ENCODE results near the gene ATP11C. TPM values are rescaled to one million over a fixed set of nuclear protein-coding genes. Genes with fewer than 3 reads are reported as not detected.

ATP11C gene
- total and polyA plus RNA-seq, 2 experiments from 2014 or later: 8.5 to 22.3 TPM

DNA sequence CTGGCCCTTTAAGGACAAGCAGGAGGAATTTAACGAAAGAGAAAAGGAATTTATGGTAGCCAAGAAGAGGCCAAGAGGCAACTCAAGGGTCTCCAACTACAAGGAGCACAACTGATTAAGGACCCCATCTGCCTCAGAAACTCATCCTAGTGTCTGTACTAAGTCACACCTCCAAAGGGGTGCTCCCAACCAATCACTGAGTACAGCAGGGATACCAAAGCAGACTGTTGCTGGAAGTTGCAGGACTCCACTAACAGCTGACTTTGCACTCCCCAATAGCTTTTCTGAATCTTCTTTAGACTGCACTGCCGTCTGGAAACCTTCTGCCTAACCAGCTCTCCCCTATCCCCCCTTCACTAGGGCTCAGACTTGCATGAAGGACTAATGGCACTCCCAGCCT, 50.6 kb downstream of the ATP11C start:
- no peak for DNase-seq (ENCODE audit: low spot score)
- no peaks in the 10 kb centered on the region for H3K27me3 ChIP-seq
- H3K9me2 ChIP-seq (replicated peaks; ENCODE audit: insufficient read depth): no peaks in the 10 kb centered on the region
- H3K79me2 ChIP-seq: peaks cover 18% of the 10 kb centered on the region
- H4K20me1 ChIP-seq (ENCODE audit: insufficient read depth, poor library complexity, severe bottlenecking): no peaks in the 10 kb centered on the region
- WGBS (ENCODE audit: low lambda C conversion rate, missing lambda C conversion rate): 41% methylated on average over 2 of the region's 2 CpGs
- no peak overlapping the region for H3K27ac ChIP-seq
- no peaks in the 10 kb centered on the region for H3K9me3 ChIP-seq (ENCODE audit: low read depth)
- no peaks in the 10 kb centered on the region for H3K36me3 ChIP-seq (replicated peaks; ENCODE audit: insufficient read depth, low read depth)
- H3K4me2 ChIP-seq: no peak overlapping the region
- no peak overlapping the region for H2AFZ ChIP-seq
- no peak overlapping the region for H3K4me3 ChIP-seq
- TF ChIP-seq EZH2phosphoT487 (IDR thresholded peaks at IDR 0.05; ENCODE audit: low read depth, severe bottlenecking, unreplicated experiment) (no peak), EZH2 (IDR thresholded peaks at IDR 0.05; ENCODE audit: borderline replicate concordance) (no peak)
- TF ChIP-seq, protein P1, sequence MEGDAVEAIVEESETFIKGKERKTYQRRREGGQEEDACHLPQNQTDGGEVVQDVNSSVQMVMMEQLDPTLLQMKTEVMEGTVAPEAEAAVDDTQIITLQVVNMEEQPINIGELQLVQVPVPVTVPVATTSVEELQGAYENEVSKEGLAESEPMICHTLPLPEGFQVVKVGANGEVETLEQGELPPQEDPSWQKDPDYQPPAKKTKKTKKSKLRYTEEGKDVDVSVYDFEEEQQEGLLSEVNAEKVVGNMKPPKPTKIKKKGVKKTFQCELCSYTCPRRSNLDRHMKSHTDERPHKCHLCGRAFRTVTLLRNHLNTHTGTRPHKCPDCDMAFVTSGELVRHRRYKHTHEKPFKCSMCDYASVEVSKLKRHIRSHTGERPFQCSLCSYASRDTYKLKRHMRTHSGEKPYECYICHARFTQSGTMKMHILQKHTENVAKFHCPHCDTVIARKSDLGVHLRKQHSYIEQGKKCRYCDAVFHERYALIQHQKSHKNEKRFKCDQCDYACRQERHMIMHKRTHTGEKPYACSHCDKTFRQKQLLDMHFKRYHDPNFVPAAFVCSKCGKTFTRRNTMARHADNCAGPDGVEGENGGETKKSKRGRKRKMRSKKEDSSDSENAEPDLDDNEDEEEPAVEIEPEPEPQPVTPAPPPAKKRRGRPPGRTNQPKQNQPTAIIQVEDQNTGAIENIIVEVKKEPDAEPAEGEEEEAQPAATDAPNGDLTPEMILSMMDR (IDR thresholded peaks at IDR 0.05; ENCODE audit: poor library complexity): no peak
- no peaks in the 10 kb centered on the region for H3K4me1 ChIP-seq (ENCODE audit: insufficient read depth)

GRCh38 chrX:139881572-139881971, 51.3 kb downstream of the ATP11C start:
- Histone ChIP-seq H3K36me3 (replicated peaks; ENCODE audit: insufficient read depth, low read depth) (no peaks in the 10 kb centered on the region), H3K27me3 (no peaks in the 10 kb centered on the region), H3K79me2 (peaks cover 15% of the 10 kb centered on the region), H3K9me3 (ENCODE audit: low read depth) (no peaks in the 10 kb centered on the region), H3K9me2 (replicated peaks; ENCODE audit: insufficient read depth) (no peaks in the 10 kb centered on the region), H3K4me3 (no peak overlapping the region), H4K20me1 (ENCODE audit: insufficient read depth, poor library complexity, severe bottlenecking) (no peaks in the 10 kb centered on the region), H3K27ac (no peak overlapping the region), H2AFZ (no peak overlapping the region), H3K4me1 (ENCODE audit: insufficient read depth) (no peaks in the 10 kb centered on the region), H3K4me2 (no peak overlapping the region)
- DNase-seq (ENCODE audit: low spot score): no peak
- no peak for TF ChIP-seq EZH2phosphoT487 (IDR thresholded peaks at IDR 0.05; ENCODE audit: low read depth, severe bottlenecking, unreplicated experiment)
- TF ChIP-seq EZH2 (IDR thresholded peaks at IDR 0.05; ENCODE audit: borderline replicate concordance): no peak
- TF ChIP-seq, protein P1 (IDR thresholded peaks at IDR 0.05; ENCODE audit: poor library complexity): no peak
- 82% methylated on average over 1 of the region's 1 CpG for WGBS (ENCODE audit: low lambda C conversion rate, missing lambda C conversion rate)

DNA sequence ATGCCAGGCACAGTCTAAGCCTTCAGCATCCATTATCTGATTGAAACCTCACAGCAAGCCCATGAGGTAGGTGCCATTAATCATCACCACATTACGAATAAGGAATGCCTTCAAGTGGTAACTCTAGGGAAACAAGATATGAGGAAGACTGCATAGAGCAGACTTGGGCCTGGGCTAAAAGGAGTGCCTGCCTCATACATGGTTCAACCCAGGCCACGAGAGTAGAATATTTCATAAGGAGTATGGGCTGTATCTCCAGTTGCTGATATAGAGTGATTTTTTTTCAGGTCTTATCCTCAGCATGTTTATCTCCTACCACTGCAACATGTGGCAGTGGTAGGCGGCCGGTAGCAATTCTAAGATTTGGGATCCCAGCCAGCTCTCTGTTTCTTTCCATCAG, 51.7 kb downstream of the ATP11C start:
- no peak overlapping the region for H3K27ac ChIP-seq
- no peaks in the 10 kb centered on the region for H3K27me3 ChIP-seq
- 66% methylated on average over 4 of the region's 4 CpGs for WGBS (ENCODE audit: low lambda C conversion rate, missing lambda C conversion rate)
- H3K4me2 ChIP-seq: no peak overlapping the region
- no peak overlapping the region for H2AFZ ChIP-seq
- no peak overlapping the region for H3K4me3 ChIP-seq
- H3K36me3 ChIP-seq (replicated peaks; ENCODE audit: insufficient read depth, low read depth): no peaks in the 10 kb centered on the region
- no peaks in the 10 kb centered on the region for H3K4me1 ChIP-seq (ENCODE audit: insufficient read depth)
- TF ChIP-seq, protein P1 (IDR thresholded peaks at IDR 0.05; ENCODE audit: poor library complexity): no peak
- TF ChIP-seq EZH2phosphoT487 (IDR thresholded peaks at IDR 0.05; ENCODE audit: low read depth, severe bottlenecking, unreplicated experiment) (no peak), EZH2 (IDR thresholded peaks at IDR 0.05; ENCODE audit: borderline replicate concordance) (no peak)
- H3K79me2 ChIP-seq: peaks cover 15% of the 10 kb centered on the region
- no peaks in the 10 kb centered on the region for H3K9me3 ChIP-seq (ENCODE audit: low read depth)
- no peak for DNase-seq (ENCODE audit: low spot score)
- H4K20me1 ChIP-seq (ENCODE audit: insufficient read depth, poor library complexity, severe bottlenecking): no peaks in the 10 kb centered on the region
- H3K9me2 ChIP-seq (replicated peaks; ENCODE audit: insufficient read depth): no peaks in the 10 kb centered on the region

Measured in hepatocyte (in vitro differentiated cells).